Aorta (tissue), 5 donors: ENCODE results near the gene NRL. TPM values are rescaled to one million over a fixed set of nuclear protein-coding genes. Genes with fewer than 3 reads are reported as not detected.
"Not testable (repeated sequence)": the region's sequence is repeated elsewhere in the genome, so short reads cannot be mapped to it uniquely, and the experiment has no call there.

ENCODE experiments used
- ATAC-seq: fragments of 200-7000 bp; cut with Tn5 transposase; one replicate; pipeline ENCODE4 v1.9.1; 2022; ENCODE audit warnings: moderate library complexity; ENCODE audit not compliant: low FRiP score
- DNase-seq, 2 donors: peaks; one replicate each; pipeline ENCODE4 v3.0.0-alpha.2; 2020
- H3K27ac ChIP-seq, 2 donors: one replicate each; pipeline ENCODE4 v1.5.1; 2013; ENCODE audit warnings: low read length in 2 of 2, mild to moderate bottlenecking in 2 of 2, moderate library complexity in 2 of 2, control low read depth in 1 of 2, inconsistent platforms in 1 of 2, low read depth in 1 of 2
- H3K27me3 ChIP-seq, 2 donors: one replicate each; pipeline ENCODE4 v1.6.1; 2013; ENCODE audit warnings: control low read depth in 1 of 2, low read length in 1 of 2, mild to moderate bottlenecking in 1 of 2, moderate library complexity in 1 of 2; ENCODE audit not compliant: insufficient read depth in 2 of 2, control insufficient read depth in 1 of 2
- H3K36me3 ChIP-seq, 2 donors: one replicate each; pipeline ENCODE4 v1.6.1; 2013; ENCODE audit warnings: control low read depth in 1 of 2, low read length in 1 of 2, mild to moderate bottlenecking in 1 of 2; ENCODE audit not compliant: insufficient read depth in 2 of 2, control insufficient read depth in 1 of 2
- H3K4me1 ChIP-seq, 2 donors: one replicate each; pipeline ENCODE4 v1.6.1; 2013; ENCODE audit warnings: low read length in 2 of 2, control low read depth in 1 of 2, mild to moderate bottlenecking in 1 of 2, moderate library complexity in 1 of 2; ENCODE audit not compliant: insufficient read depth in 2 of 2, control insufficient read depth in 1 of 2
- H3K4me3 ChIP-seq, 2 donors: one replicate each; pipeline ENCODE4 v1.5.1; 2013; ENCODE audit warnings: low read length in 2 of 2, control low read depth in 1 of 2, mild to moderate bottlenecking in 1 of 2
- H3K9me3 ChIP-seq: one replicate; pipeline ENCODE4 v1.6.1; 2013; ENCODE audit warnings: mild to moderate bottlenecking, low read length; ENCODE audit not compliant: control insufficient read depth
- WGBS, 2 donors: extraction: QIAGEN DNeasy Blood & Tissue Kit; methylation state at CpG; one replicate each; pipeline ENCODE4 v1.1.7; 2013; 5-methylcytosine and 5-hydroxymethylcytosine counted together
- intact Hi-C, 2 donors: fragments of 100-400 bp; cut with DNase I; formaldehyde crosslinking; loops; one replicate each; pipeline versions ENCODE4 v1.14.2 to v1.15.0; 2022
- polyA plus RNA-seq, 2 donors: library from polyadenylated mRNA; stranded (reverse); fragments of 200-250 nt; gene quantifications; one replicate each; pipeline ENCODE4 v1.2.3, GENCODE V29; 2013
- total RNA-seq, 2 donors: library from RNA; stranded (reverse); fragmentation: NEBNext Ultra II Directional; extraction: Animal tissue kit (Norgen Biotek cat#: 25700); gene quantifications; one replicate each; pipeline ENCODE4 v1.2.1, GENCODE V29; 2021
- donor health status: healthy with polysubstance abuse.
- donor health status: Bipolar disorder and iron deficiency.
- donor health status: DM: no; HTN: no; CAD: no.
- donor health status: DM: no; HTN: no; CAD: no.
- donor health status: DM: yes; HTN: yes; CAD: no.

The NRL gene
- total and polyA plus RNA-seq, 4 donors: 0.63 to 1.4 (median 1.2) TPM

DNA sequence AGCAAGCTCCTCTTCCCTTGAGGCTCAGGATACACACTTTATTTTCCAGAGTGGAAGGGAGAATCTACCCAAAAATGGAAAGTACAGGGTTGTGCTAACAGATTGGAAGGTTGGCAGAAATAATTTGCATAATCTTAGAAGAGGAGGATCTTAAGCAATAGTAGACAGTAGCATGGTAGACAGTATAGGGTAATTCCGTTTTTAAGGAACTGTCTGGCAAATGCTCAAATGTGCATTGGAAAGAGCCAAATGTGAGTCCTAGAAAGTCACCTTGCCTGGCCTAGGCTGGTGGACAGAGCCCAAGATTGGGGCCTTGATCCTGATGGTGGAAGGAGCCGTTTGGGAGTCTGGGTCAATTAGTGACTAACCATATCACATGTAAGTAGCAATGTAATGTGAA is 76.1 kb downstream of the NRL start:
- Histone ChIP-seq H3K4me3 (no peak overlapping the region), H3K36me3 (no peaks in the 10 kb centered on the region), H3K27ac (no peak overlapping the region), H3K9me3 (no peaks in the 10 kb centered on the region), H3K27me3 (no peaks in the 10 kb centered on the region), H3K4me1 (no peaks in the 10 kb centered on the region)
- intact Hi-C loops: no loop called here
- no peak for ATAC-seq
- 92% methylated on average over 2 of the region's 2 CpGs for WGBS, 2 donors
- no peak for DNase-seq

GRCh38 chr14:24037658-24038037 is 77.1 kb downstream of the NRL start:
- Histone ChIP-seq H3K4me3 (no peak overlapping the region), H3K27me3 (no peaks in the 10 kb centered on the region), H3K27ac (no peak overlapping the region), H3K9me3 (peaks cover 1% of the 10 kb centered on the region), H3K4me1 (no peaks in the 10 kb centered on the region), H3K36me3 (no peaks in the 10 kb centered on the region)
- intact Hi-C loops: no loop called here
- no peak for ATAC-seq
- no peak for DNase-seq
- 64 to 66% methylated on average over 14 of the region's 14 CpGs for WGBS, 2 donors

- H3K36me3 ChIP-seq, H3K4me3 ChIP-seq, intact Hi-C loops, H3K9me3 ChIP-seq, DNase-seq, H3K27me3 ChIP-seq, H3K4me1 ChIP-seq, ATAC-seq: not testable (repeated sequence)
- peak overlapping the region in 1 of 2 donors; percentile 37 for H3K27ac ChIP-seq
- WGBS, 2 donors: 29 to 30% methylated on average over 10 of the region's 10 CpGs
Observed at GRCh38 chr14:24036963-24037657, 77.6 kb downstream of the NRL start.

- peak; percentile 88 to 92 for DNase-seq
- Histone ChIP-seq H3K4me1 (no peaks in the 10 kb centered on the region), H3K9me3 (peaks cover 1% of the 10 kb centered on the region), H3K27ac (peak overlapping the region in 1 of 2 donors; percentile 65), H3K4me3 (peak overlapping the region; percentile 15 to 44), H3K36me3 (no peaks in the 10 kb centered on the region), H3K27me3 (no peaks in the 10 kb centered on the region)
- intact Hi-C loops: no loop called here
- 1% methylated on average over 50 of the region's 50 CpGs for WGBS, 2 donors
- peak; percentile 95 for ATAC-seq
Observed at GRCh38 chr14:24036169-24036962, 78.4 kb downstream of the NRL start.

DNA sequence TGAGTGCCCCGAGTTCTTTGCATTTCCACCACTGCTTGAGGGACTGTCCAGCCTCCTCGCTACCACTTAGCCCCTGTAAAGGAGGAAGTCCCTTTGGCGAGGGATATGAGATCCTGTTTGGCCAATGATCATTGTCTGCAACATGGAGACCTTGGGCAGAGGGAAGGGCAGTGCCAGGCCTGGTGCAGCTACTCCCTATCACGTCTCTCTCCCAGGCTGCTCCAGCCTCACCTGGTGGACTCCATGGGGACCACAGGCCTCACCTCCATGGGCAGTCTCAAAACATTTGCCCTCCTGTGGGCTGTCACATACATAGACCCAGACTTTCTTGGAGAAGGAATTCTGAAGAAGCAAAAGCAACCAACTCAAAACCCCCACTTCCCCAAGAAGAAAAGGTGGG is 79.0 kb downstream of the NRL start:
- 64 to 68% methylated on average over 3 of the region's 4 CpGs for WGBS, 2 donors
- H3K4me1 ChIP-seq, intact Hi-C loops, H3K36me3 ChIP-seq, H3K27me3 ChIP-seq, DNase-seq, H3K9me3 ChIP-seq: not testable (repeated sequence)
- Histone ChIP-seq H3K27ac (peak overlapping the region in 1 of 2 donors; percentile 52), H3K4me3 (peak overlapping the region in 1 of 2 donors; percentile 44)
- ATAC-seq: peak; percentile 3

DNA sequence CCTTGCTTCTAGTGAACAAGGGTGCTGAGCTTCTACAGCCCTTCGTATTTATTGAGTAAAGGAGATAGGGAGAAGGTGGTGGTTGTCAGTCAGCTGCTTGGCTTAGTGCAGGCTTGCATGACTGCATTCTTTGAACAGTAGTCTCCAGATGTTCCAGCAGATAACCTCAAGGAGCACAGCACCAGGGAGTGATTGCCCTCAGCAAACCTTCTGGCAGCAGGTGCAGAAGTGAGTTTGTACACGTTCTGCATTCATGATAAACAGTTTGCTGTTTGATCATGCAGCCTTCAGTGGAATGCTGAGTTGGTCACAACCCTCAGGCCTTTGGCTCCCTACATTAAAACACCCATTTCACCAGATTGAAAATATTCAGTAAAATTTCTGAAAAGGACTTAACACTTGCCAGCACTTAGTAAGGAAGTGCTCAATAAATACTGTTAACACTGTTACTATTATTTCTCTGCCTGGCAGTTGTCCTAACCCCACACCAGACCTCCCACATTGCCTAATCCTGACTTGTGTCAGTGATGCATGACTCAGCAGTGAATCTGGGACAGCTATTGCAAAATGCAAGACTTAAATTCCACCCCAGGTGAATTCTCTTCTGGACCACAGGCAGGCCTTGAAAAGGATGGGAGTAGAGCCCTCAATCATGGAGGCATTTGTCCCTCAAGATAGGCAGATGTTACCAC is 81.9 kb downstream of the NRL start:
- 79 to 86% methylated on average over 2 of the region's 2 CpGs for WGBS, 2 donors
- no peak for DNase-seq
- Histone ChIP-seq H3K27ac (no peak overlapping the region), H3K4me1 (no peaks in the 10 kb centered on the region), H3K9me3 (peaks cover 1% of the 10 kb centered on the region), H3K36me3 (no peaks in the 10 kb centered on the region), H3K4me3 (no peak overlapping the region), H3K27me3 (no peaks in the 10 kb centered on the region)
- ATAC-seq: peak; percentile 33
- intact Hi-C loops: no loop called here

GRCh38 chr14:24031331-24031730 is 83.4 kb downstream of the NRL start:
- H3K27me3 ChIP-seq, ATAC-seq, H3K4me1 ChIP-seq, intact Hi-C loops, H3K9me3 ChIP-seq, H3K4me3 ChIP-seq, H3K36me3 ChIP-seq, H3K27ac ChIP-seq, DNase-seq: not testable (repeated sequence)
- 84 to 91% methylated on average over 2 of the region's 2 CpGs for WGBS, 2 donors

- intact Hi-C loops, H3K27me3 ChIP-seq, H3K4me1 ChIP-seq, H3K36me3 ChIP-seq, H3K27ac ChIP-seq, ATAC-seq, H3K9me3 ChIP-seq, H3K4me3 ChIP-seq, DNase-seq: not testable (repeated sequence)
- WGBS, 2 donors: 97 to 100% methylated on average over 2 of the region's 3 CpGs
Observed at GRCh38 chr14:24029687-24030086, 85.1 kb downstream of the NRL start.
